ENCODE data around the gene FADS3.

- no peak for TF ChIP-seq CTCF (conservative IDR thresholded peaks at IDR 0.05)
- no peak for TF ChIP-seq ZFX (IDR thresholded peaks at IDR 0.05)
These were observed 4.3 kb upstream of the FADS3 start for GRCh38 chr11:61895718-61896059.

Measured in C4-2B (cell line).